Activated CD8-positive, alpha-beta memory T cell treated with anti-CD3 and anti-CD28 coated beads, Interleukin-2, amount 10 ng/mL, durations not matched to agents 7 days and 5 days (primary cell): ENCODE results near the gene ABCC6. TPM values are rescaled to one million over a fixed set of nuclear protein-coding genes. Genes with fewer than 3 reads are reported as not detected.
"Not testable (repeated sequence)": the region's sequence is repeated elsewhere in the genome, so short reads cannot be mapped to it uniquely, and the experiment has no call there.

ENCODE experiments used
- ATAC-seq: fragments of 150-1000 bp; cut with Tn5 transposase; one replicate; pipeline ENCODE4 v1.10.0; 2021; ENCODE audit warnings: moderate library complexity
- CTCF ChIA-PET: fragments of 350-600 bp; sonication (Branson Sonifier 250); formaldehyde crosslinking; loops from one replicate; lab custom pipeline; 2021; ENCODE audit warnings: antibody characterized with exemption; lab: Charles Lee
- DNase-seq: peaks from one replicate; pipeline ENCODE4 v3.0.0-alpha.2; 2020
- H3K27ac Mint-ChIP-seq: one replicate; pipeline ENCODE4 v1.8.0; 2021; ENCODE audit warnings: mild to moderate bottlenecking, mixed read lengths
- H3K27me3 Mint-ChIP-seq: one replicate; pipeline ENCODE4 v1.8.0; 2021; ENCODE audit warnings: mixed read lengths
- H3K36me3 Mint-ChIP-seq: one replicate; pipeline ENCODE4 v1.8.0; 2021; ENCODE audit warnings: mild to moderate bottlenecking, mixed read lengths
- H3K4me1 Mint-ChIP-seq: one replicate; pipeline ENCODE4 v1.8.0; 2021; ENCODE audit warnings: mixed read lengths
- H3K4me3 Mint-ChIP-seq: one replicate; pipeline ENCODE4 v1.8.0; 2021; ENCODE audit warnings: mild to moderate bottlenecking, moderate library complexity, mixed read lengths
- H3K9me3 Mint-ChIP-seq: one replicate; pipeline ENCODE4 v1.8.0; 2022; ENCODE audit warnings: low read depth, mixed read lengths
- total RNA-seq, 2 experiments: library from RNA; stranded (reverse); gene quantifications; one replicate each; pipeline ENCODE4 v1.2.3, GENCODE V29; 2021

Gene ABCC6
- total RNA-seq, result under 1 TPM in 1 of 2 experiments, not detected in 1; 0.16 TPM

- ATAC-seq, result peak; percentile 43
- CTCF ChIA-PET, H3K27me3 Mint-ChIP-seq, H3K27ac Mint-ChIP-seq, H3K9me3 Mint-ChIP-seq, H3K4me3 Mint-ChIP-seq, H3K4me1 Mint-ChIP-seq, H3K36me3 Mint-ChIP-seq, DNase-seq: not testable (repeated sequence)
These were observed at the start of gene ABCC6 for GRCh38 chr16:16222850-16223661. Gene ABCC6 (minus strand): TSS chr16:16223494. CDS start chr16:16223434, 60 bp downstream.

- DNase-seq, H3K4me1 Mint-ChIP-seq, H3K36me3 Mint-ChIP-seq, H3K27ac Mint-ChIP-seq, ATAC-seq, H3K4me3 Mint-ChIP-seq, CTCF ChIA-PET, H3K9me3 Mint-ChIP-seq, H3K27me3 Mint-ChIP-seq: not testable (repeated sequence)
These were observed 49.4 kb upstream of the ABCC6 start for GRCh38 chr16:16272573-16273221.

- H3K4me1 Mint-ChIP-seq, H3K27ac Mint-ChIP-seq, H3K4me3 Mint-ChIP-seq, DNase-seq, H3K36me3 Mint-ChIP-seq, H3K9me3 Mint-ChIP-seq, ATAC-seq, CTCF ChIA-PET, H3K27me3 Mint-ChIP-seq: not testable (repeated sequence)
These were observed 48.4 kb upstream of the ABCC6 start for GRCh38 chr16:16271658-16272057.

- H3K4me1 Mint-ChIP-seq, H3K4me3 Mint-ChIP-seq, ATAC-seq, H3K27ac Mint-ChIP-seq, H3K36me3 Mint-ChIP-seq, H3K9me3 Mint-ChIP-seq, H3K27me3 Mint-ChIP-seq, DNase-seq: not testable (repeated sequence)
- CTCF ChIA-PET, result interaction anchor here (0.6 kb wide), 1 partner anchor 859 kb away, joined by 4 read pairs; no protein-coding TSS in a partner anchor
These were observed 45.0 kb upstream of the ABCC6 start for GRCh38 chr16:16268185-16268808.

GRCh38 chr16:16267708-16268107, 44.4 kb upstream of the ABCC6 start:
- ATAC-seq, H3K36me3 Mint-ChIP-seq, CTCF ChIA-PET: not testable (repeated sequence)

GRCh38 chr16:16265044-16265443, 41.8 kb upstream of the ABCC6 start:
- H3K27ac Mint-ChIP-seq, H3K27me3 Mint-ChIP-seq, H3K36me3 Mint-ChIP-seq, ATAC-seq, H3K4me3 Mint-ChIP-seq, DNase-seq, H3K9me3 Mint-ChIP-seq, H3K4me1 Mint-ChIP-seq, CTCF ChIA-PET: not testable (repeated sequence)

More at GRCh38 chr16:16267708-16268107, 44.4 kb upstream of the ABCC6 start:
- H3K4me1 Mint-ChIP-seq, H3K4me3 Mint-ChIP-seq, H3K9me3 Mint-ChIP-seq, DNase-seq, H3K27ac Mint-ChIP-seq, H3K27me3 Mint-ChIP-seq: not testable (repeated sequence)

GRCh38 chr16:16263947-16264346, 40.7 kb upstream of the ABCC6 start:
- CTCF ChIA-PET, H3K36me3 Mint-ChIP-seq, DNase-seq, H3K4me3 Mint-ChIP-seq, H3K27ac Mint-ChIP-seq, ATAC-seq, H3K9me3 Mint-ChIP-seq, H3K27me3 Mint-ChIP-seq, H3K4me1 Mint-ChIP-seq: not testable (repeated sequence)

- DNase-seq, CTCF ChIA-PET, ATAC-seq, H3K36me3 Mint-ChIP-seq, H3K4me1 Mint-ChIP-seq, H3K27ac Mint-ChIP-seq, H3K4me3 Mint-ChIP-seq, H3K9me3 Mint-ChIP-seq, H3K27me3 Mint-ChIP-seq: not testable (repeated sequence)
These were observed 39.8 kb upstream of the ABCC6 start for GRCh38 chr16:16262954-16263555.

- H3K4me1 Mint-ChIP-seq, H3K27me3 Mint-ChIP-seq, ATAC-seq, H3K36me3 Mint-ChIP-seq, H3K27ac Mint-ChIP-seq, CTCF ChIA-PET, H3K4me3 Mint-ChIP-seq, DNase-seq, H3K9me3 Mint-ChIP-seq: not testable (repeated sequence)
These were observed 36.7 kb upstream of the ABCC6 start for GRCh38 chr16:16259971-16260370.

- H3K27me3 Mint-ChIP-seq, H3K9me3 Mint-ChIP-seq, H3K4me3 Mint-ChIP-seq, H3K36me3 Mint-ChIP-seq, DNase-seq, CTCF ChIA-PET, H3K4me1 Mint-ChIP-seq, ATAC-seq, H3K27ac Mint-ChIP-seq: not testable (repeated sequence)
These were observed 35.5 kb upstream of the ABCC6 start for GRCh38 chr16:16258822-16259221.

GRCh38 chr16:16257301-16257923, 34.1 kb upstream of the ABCC6 start:
- CTCF ChIA-PET, H3K27ac Mint-ChIP-seq, ATAC-seq, H3K9me3 Mint-ChIP-seq, H3K27me3 Mint-ChIP-seq, H3K4me3 Mint-ChIP-seq, H3K4me1 Mint-ChIP-seq, H3K36me3 Mint-ChIP-seq, DNase-seq: not testable (repeated sequence)

- H3K9me3 Mint-ChIP-seq, H3K4me3 Mint-ChIP-seq, CTCF ChIA-PET, H3K27ac Mint-ChIP-seq, H3K27me3 Mint-ChIP-seq, H3K36me3 Mint-ChIP-seq, ATAC-seq, H3K4me1 Mint-ChIP-seq, DNase-seq: not testable (repeated sequence)
These were observed 29.1 kb upstream of the ABCC6 start for GRCh38 chr16:16252377-16252776.
